ENCODE results near the gene GUCY2F. TPM values are rescaled to one million over a fixed set of nuclear protein-coding genes. Genes with fewer than 3 reads are reported as not detected.

The GUCY2F gene
- polyA plus RNA-seq, 1 donor = 0.03 TPM

DNA sequence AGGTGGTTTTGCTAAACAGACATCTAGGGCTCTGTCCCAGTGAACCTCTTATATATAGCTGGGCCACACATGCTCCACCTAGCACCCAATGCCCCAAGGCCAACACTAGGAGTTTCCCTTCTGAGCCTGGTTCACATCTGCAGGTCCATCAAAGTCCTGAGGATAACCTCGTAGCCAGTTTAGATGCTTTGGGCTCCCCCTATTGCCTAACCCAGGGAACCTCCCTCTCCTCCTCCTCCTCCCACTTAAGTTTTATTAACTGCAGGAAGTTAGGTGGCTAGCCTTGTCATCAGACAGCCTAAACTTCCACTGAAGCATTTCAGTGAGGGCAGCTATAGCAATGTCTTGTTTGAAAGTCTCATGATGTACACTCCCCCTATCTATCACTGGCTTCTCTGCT lies 88.0 kb downstream of the GUCY2F start:
- DNase-seq = no peak

DNA sequence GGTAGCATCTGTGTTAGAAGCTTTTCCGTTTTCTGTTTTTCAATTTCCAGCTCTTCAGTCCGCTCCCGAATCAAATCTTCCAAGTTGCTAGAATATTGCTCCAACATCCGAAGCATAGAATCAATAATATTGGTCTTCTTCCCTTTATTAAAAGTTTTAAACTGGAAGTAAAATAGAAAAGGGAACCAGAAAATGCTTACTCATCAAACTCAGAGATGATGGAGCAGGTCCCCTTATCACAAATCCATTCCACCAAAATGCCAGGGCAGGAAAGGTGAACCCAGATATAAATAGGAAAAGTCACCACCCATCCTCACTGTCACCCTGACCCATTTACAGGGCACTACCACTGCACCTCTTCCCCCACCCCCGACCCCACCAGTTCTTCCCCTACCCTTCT lies 89.0 kb downstream of the GUCY2F start:
- no peak for DNase-seq

DNA sequence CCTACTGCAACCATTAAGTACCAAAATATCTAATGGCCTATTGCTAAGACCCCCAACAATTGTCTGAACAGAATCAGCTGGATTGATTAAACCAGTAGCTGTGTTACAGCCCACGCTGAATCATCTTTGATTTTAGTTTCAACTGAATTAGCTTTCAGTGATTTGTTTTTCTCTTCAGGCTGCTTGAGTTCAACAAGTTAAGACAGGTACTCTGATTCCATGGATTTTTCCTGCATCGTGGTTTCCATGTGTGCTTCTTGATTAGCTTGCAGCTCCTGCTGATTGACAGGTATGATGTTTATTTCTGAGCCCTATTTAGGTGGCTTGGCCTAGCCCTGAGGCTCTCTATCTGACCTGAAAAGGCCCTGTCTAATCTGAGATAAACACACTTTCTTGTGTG lies 91.3 kb downstream of the GUCY2F start:
- DNase-seq = no peak

DNA sequence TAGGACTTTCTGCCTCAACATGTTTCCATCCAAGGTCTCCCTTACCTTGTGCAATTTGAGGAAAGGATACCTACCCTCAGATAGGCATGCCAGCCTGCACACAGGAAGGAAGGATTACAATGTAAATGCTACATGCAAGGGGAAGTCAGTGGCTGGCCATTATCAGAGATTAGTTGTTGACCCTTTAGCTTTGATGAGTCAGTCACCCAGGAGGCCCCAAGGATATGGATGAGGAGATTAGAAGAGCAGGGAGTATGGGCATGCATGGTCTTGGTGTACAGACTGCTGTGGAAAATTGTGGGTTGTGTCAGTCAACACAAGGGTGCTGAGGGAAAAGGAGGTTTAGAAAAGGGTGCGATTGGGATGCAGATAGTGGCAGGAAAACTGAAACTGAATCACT lies 92.0 kb downstream of the GUCY2F start:
- DNase-seq = no peak

DNA sequence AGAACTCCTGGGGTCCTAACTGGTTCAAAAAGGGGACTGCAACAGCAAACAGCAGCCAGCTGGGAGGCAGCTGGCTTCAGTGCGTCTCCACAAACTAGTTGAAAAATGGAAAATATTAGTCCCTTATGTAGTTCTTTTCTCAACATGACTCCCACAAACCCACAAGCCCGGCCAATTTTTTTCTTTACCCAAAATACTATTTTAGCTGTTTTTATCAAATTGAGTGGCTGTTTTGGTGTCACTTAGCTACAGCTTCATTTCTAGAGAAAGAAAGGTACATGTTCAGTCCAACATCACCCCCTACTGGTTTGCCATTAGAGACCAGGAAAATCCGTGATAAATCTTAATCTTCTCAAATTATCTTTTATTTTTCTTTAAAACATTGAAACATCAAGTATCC lies 97.2 kb downstream of the GUCY2F start:
- DNase-seq = peak; percentile 42

DNA sequence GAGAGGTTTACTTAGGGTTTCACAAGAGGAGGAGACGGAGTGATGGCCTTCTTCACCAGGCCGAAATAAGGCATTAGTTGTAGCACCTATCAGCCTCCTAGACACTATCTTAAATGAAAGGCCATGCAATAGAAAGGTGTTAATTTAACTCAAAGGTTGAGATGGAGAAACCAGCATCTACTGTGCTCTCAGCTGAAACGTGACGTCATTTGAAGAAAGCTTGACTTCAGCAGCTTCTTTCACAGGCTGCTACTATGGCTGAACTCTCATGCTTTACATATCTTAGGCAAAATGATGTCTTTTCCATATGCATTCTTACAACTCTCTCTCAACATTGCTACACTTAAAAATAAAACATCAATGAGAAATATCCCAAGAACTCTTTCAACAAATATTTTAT lies 99.6 kb downstream of the GUCY2F start:
- DNase-seq = no peak

DNA sequence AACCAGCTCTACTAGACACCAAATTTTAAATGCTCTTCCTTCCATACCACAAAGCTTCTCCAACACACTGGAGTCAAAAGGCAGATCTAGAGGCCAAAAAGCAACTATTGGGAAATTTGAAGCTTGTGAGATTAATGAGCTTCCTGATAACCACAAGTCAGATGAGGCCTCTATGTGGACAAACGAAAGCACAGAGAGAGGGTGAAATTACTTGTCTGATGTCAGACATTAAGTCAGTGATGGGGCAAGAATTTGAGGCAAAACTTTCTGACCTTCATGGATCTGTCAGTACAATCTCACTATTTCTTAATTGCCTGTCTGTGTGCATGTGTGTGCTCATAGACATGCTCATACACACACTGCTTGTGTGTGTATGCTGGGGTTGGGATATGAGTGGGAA lies 103.6 kb downstream of the GUCY2F start:
- DNase-seq = no peak

DNA sequence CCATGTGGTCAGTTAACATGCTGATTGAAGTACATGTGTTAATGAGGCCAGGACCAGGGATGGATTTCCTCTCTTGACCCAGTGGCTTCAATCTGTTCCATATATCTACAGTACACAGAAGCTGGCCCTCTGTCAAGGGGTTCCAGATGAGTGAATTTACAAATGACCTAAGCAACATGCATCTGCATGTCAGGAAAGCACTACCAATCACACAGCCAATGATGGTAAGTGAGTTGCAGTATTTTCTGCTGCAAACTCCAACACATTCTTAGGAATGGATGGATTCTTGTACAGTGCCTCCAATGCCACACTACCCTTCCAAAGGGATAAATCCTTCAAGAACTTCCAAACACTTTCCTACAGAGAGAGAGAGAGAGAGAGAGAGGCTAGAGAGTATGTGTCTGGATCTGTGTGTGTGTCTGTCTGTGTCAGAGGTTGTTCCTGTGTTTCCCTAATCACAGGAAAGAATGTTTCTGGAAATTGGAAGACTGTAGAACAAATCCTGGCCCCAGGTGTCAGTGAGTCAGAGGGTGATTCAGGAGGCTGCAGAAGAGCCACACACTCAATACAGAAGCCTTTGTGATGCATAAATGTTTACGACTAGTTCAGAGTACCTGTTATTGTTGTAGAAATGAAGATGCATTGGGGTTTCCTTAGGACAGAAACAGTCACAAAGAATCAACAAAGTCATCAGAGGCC lies 107.5 kb downstream of the GUCY2F start:
- no peak for DNase-seq

DNA sequence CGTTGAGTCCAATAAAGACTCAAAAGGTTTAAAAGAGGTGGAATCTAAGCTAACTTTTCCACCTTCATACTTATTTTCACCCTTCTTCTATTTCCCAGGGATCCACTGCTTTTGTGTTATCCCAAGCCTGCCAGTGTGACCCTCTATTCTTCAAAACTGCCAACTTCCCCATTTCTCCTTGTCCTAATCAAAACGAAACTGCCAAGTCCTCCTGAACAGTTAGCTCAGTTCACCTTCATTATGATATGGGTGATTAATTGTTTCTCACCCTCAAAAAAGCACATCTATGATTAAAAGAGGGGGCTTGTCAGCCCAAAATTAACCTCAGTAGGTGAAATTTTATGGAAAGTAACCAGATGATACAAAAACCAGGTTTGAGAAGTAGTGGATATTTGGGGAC lies 108.4 kb downstream of the GUCY2F start:
- DNase-seq = no peak

DNA sequence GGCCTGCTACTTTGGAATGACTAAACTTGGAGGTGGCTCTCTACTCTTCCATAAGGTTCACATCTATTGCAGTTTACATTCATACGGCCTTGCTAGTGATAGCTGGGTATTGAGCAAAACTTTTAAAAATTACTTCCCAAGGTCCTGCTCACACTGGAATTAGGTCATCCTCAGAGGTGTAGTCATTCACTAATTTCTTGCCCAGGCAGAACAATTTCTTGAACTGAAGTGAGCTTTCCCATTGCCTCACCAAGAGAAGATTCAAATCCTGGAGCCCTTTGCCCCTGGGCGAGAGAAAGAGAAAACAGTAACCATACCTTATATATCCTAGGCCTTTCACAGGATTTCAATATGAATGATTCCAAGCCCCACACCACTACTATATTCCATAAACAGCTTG lies 109.2 kb downstream of the GUCY2F start:
- no peak for DNase-seq

DNA sequence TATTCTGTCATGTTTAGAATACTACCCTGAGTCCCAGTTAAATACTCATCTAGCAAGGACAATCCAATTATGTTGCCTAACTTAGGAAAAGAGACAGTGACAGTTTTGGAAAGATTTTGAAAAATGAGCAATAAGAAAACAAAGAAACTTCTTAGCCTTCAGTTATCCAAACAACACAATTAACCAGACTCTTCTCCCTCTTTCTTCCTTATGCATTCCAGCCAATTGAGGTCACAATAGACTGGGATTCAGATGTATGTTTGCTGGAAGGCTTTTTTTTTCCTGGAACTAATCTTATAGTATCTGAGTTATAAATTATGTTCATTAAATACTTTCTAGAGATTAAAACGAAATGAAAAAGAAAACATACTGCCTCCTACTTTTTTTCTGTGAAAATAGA lies 109.6 kb downstream of the GUCY2F start:
- DNase-seq = no peak

DNA sequence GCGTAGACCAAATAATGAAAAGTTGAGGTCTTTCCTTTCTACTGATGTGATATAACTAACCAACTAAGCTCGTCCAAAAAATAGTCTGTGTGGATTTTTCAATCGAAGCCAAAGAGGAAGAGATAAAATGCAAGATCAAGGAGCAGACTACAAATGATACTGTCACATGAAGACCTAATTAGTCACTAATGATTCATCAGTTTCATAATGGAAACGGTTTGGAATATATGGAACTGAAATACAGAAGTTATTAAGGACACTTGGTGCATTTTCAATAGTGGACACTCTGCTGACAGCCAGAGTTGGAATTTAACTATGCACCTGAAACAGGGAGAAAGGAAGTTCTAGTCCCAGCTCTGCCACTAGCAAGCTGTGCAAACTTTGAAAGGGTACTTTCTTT lies 119.8 kb downstream of the GUCY2F start:
- no peak for DNase-seq

DNA sequence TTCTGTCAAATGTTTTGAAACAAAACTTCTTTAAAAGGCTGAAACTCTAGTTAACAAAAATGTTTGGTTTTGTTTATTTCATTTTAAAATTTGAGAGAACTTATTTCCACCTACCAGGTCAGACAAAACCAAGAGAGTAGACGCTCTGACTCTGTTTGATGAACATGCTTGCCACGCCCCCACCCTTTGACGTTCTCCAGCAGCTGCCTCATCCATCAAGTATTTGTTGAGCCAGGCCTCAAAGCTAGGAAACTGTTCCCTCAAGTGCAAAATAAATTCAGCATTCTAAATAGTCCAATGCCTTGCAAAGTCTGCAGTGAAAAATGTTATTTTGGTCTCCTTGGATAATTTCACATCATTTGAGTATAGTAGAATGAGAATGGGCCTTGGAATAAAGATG lies 121.6 kb downstream of the GUCY2F start:
- no peak for DNase-seq

DNA sequence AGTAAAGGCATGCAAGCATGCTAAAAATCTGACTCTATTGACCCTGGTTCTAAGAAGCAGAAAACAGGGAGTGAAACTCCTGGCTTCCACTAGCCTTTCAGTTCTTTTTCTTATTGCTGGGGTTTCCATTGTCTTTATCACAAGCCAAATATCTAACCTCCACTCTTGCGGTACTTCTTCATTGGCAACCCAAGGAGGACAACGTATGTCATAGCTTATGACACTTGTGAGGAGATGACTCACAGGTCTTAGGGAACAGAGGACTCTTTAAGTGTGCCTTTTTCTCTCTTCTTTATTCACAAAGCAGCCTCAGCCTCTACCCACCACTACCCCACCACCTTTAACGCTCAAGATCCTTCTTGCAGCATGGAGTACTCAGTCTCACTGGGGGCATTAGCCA lies 124.2 kb downstream of the GUCY2F start:
- no peak for DNase-seq

DNA sequence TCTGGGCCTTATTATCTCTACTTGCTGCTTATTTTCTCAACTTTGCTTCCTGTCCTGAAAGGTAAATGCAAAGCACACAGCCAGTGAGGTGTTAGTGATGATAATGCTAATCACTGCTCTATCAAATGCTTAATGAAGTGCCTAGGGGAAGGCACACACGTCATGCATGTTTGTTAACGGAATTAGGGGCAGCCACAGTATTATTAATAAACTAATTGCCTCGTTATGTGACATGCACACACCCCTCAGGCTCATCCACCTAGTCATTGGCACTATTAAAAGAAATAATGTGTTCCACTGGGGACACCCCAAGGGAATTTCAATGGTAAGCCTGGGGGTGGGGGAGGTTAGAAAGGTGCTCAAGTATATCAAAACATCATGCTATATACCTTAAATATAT lies 125.2 kb downstream of the GUCY2F start:
- DNase-seq = no peak

DNA sequence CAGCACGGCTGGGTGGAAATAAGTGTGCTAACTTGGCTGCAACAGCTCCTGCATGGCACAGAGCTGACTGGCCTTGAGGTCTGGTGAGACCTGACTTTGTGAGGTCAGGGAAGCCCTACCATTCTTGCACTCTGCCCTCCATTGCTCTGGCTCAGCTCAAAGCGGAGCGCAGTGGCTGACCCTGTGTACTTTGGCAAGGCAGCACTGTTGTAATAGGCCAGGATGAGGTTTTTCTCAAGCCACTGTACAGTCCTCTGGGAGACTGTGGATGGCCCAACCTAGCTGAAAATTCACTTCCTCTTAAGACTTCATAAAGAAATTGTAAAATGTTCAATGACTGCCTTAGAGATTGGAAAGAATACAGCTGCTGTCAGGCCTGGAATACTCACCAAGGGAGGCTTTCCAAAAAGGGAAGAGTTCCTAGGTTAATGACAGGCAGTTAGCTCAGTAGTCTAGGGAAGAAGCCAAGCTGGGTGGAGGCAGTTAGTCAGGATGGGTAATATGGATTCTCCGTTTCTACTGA lies 129.8 kb downstream of the GUCY2F start:
- DNase-seq = no peak

DNA sequence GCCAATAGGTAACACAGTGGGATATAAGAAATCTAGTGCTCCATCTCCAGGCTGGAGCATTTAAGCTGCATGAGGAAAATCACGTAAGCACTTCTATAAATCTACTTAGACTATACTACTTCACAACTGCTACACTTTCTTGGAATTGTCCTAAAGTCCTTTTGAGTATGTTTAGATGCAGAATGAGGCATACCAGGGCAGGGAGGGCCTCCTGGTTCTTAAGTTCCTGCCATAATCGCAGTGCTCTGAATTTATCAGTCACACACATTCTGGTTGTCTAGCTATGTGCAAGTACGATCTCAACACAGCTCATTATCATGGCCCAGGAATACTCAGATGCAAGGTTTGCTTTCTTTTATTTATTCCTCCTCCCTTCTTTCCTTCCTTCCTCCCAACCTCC lies 130.3 kb downstream of the GUCY2F start:
- no peak for DNase-seq

DNA sequence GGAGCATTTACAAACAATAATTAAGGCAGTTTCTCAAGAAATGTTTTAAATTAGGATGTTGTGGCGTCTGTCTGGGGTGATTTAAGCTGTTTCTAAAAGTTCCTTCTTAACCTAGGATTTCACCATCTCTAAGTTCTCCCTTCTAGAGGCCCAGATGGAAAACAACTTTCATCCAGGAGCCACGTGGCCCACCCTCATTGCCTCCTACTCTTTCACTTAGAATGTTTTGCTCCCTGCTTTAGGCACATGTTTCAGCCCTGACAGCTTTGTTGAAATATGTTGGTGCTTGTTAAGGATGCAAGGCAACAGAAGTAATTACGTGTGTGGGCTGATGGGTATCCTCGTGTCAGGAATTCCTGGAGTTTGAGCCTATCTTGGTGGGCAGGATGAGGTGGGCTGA lies 131.3 kb downstream of the GUCY2F start:
- no peak for DNase-seq

DNA sequence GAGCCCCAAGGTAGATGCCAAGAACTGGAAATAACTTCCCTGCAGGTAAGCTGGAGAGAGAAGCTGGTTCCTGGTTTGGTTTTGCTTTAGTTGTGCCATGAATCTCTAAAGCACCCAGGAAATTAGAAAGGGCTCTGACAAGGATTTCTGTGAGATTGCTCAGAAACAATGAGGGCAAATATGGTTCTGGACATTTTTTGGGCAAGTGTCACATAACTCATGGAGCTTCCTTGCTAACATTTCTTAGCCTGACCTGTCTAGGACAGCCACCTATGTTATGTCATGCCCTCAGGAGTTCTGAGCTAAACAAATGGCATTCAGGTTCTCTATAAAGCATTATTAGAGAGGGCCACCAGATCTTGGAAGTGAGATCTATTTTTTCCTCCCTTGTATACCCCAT lies 131.8 kb downstream of the GUCY2F start:
- no peak for DNase-seq

DNA sequence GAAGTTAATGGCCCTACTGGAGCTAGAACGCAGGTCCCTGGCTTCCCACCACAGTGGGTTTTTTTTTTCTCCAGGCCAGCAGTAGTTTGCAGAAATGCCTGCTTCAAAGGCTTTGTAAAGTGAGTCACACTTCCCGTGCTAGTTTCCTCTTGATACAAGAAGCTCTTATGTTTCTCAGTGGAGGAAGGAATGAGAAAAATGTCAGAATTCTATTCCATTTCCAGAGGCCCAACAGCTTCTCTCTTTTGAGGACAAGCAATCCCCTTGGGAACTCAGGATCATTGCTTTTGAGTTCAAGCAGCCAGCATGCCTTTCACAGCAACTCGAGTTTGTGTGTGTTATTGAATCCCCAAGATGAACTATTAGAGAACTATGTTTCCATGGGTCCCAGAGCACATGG lies 134.3 kb downstream of the GUCY2F start:
- DNase-seq = no peak

DNA sequence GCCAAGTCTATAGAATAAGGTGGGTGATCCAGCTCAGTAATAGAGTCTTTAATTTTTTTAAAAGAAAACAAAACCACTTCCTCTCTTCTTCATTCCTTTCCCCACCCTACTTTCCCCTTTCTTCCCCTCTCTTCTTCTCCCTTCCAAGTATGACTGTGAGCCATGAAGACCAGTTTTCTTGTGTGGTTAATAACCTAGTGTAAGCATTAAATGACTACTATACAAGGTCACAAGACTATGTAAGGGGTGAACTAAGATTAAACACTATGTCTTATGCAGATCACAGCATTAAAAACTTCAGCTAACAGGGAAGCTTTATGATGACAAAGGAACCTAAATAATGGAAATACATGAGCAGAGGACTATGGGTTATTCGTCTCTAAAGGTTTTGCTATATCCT lies 135.4 kb downstream of the GUCY2F start:
- no peak for DNase-seq

DNA sequence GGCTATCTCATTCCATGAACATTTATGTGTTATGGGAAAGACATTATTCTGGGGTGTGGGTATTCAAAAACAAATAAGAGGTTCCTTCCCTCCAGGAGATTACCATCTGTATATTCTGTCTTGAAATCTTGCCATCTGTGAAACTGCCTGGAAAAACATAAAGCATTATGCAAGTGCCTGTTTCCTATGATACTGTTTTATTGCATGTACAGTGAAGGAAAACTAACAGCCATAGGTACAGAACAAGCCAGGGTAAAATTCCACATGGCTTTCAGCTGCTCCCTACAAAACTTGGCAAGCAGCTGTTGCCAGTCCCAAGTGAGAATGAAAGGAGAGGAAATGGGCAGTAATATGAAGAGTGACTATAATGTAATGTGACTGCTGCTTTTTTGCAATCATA lies 136.0 kb downstream of the GUCY2F start:
- DNase-seq = no peak

DNA sequence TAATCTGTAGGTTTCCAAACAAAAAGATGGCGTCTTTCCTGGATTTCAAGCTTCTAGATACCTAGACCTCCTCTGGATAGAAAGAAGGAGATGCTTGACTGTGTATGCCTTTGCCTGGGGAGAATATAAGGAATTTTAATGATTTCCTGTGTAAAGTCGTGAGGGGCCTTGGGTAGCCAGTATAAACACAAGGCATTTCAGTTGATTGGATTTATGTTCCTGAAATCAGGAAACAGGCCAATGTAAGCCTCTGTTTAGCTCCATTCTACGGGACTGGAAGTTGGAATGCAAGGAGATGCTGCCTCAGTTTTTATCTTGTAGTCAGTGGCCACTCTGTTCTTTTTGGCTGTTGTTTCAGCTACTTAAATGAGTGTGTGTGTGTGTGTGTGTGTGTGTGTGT lies 137.2 kb downstream of the GUCY2F start:
- DNase-seq = no peak

DNA sequence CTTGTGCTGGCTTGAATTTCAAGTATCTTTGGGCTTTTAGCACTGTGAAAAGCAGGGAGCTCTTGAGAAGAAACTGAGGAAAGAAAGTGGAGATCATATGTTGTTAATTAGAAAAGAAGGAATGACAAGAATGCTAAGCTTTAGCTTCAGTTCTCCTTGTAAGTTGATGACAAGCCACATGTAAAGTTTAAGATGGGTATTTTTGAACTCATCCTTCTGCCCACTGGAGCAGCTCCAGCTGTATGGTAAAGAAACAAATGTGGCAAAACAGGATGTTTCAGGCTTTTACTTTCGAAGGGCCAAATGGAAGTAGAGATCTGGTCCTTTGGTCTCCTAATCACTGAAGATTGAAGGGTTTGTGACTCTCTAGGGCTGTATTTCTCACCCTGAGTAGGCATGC lies 137.8 kb downstream of the GUCY2F start:
- no peak for DNase-seq

DNA sequence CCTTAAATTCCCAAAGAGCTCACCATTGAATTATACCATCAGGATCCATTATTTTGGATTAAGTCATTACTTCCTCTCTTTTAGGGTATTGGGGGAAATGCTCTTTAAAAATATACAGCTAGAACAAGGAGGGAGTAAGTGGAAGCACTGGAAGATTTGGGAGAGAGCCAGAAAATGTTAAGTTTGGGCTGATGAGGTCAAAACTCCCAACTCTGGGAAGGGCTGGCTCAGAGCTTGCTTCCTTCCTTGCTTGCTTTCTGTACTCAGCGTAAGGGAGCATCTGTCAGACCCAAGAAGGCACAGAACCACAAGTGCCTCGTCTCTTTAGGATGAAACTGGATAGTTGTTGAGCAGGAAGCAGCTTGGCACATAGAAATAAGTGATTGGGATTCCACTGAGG lies 138.2 kb downstream of the GUCY2F start:
- DNase-seq = no peak

Measured in left kidney (tissue), 2 donors.